Hepatocyte (in vitro differentiated cells): ENCODE results near the gene TRIM51.

Experiments used
- EZH2 ChIP-seq: fragments of 200-600 bp; sonication (generic); IDR thresholded peaks from 2 replicates; pipeline ENCODE4 v1.6.1; 2016; ENCODE audit warnings: antibody characterized with exemption, mild to moderate bottlenecking, borderline replicate concordance
- EZH2phosphoT487 ChIP-seq: fragments of 200-600 bp; sonication (generic); IDR thresholded peaks from one replicate; pipeline ENCODE4 v1.6.1; 2018; ENCODE audit warnings: antibody characterized with exemption, mild to moderate bottlenecking, low read depth, moderate library complexity; ENCODE audit not compliant: unreplicated experiment, severe bottlenecking
- TF ChIP-seq, protein P1 (sequence below): fragments of 200-600 bp; sonication (generic); IDR thresholded peaks from 2 replicates; pipeline ENCODE4 v1.5.1; 2016; ENCODE audit warnings: antibody characterized with exemption, mild to moderate bottlenecking; ENCODE audit not compliant: poor library complexity

DNA sequence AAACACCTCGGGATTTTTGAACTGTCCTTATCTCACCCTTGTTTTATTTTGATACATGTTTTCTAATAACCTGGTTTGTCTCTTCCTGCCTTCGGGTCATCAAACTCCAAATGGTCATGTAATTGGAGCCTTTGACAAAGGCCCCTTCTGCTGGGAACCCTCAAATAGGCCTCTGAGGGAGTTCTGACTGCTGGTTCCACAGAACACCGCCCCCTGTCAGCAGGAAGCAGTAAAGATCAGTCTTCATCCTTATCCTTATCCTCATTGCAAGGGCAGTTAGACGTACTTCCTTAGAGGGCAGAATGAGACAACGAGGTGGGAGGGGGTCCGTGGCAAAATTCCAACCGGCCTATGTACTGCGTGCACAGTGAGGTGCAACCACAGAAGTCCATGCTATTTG lies 12.1 kb downstream of the TRIM51 start:
- TF ChIP-seq, protein P1, sequence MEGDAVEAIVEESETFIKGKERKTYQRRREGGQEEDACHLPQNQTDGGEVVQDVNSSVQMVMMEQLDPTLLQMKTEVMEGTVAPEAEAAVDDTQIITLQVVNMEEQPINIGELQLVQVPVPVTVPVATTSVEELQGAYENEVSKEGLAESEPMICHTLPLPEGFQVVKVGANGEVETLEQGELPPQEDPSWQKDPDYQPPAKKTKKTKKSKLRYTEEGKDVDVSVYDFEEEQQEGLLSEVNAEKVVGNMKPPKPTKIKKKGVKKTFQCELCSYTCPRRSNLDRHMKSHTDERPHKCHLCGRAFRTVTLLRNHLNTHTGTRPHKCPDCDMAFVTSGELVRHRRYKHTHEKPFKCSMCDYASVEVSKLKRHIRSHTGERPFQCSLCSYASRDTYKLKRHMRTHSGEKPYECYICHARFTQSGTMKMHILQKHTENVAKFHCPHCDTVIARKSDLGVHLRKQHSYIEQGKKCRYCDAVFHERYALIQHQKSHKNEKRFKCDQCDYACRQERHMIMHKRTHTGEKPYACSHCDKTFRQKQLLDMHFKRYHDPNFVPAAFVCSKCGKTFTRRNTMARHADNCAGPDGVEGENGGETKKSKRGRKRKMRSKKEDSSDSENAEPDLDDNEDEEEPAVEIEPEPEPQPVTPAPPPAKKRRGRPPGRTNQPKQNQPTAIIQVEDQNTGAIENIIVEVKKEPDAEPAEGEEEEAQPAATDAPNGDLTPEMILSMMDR, result no peak
- TF ChIP-seq EZH2phosphoT487 (no peak), EZH2 (no peak)
